ENCODE data around the gene CCDC92. TPM values are rescaled to one million over a fixed set of nuclear protein-coding genes. Genes with fewer than 3 reads are reported as not detected.
A peak's percentile ranks its signal among the peaks of the same experiment; 100 is the strongest.

Gene CCDC92
- total and polyA plus RNA-seq, 5 donors from 2014 or later, result 12.9 to 24.1 (median 19.5) TPM

- Histone ChIP-seq H3K27me3 (ENCODE audit: control insufficient read depth, insufficient read depth, low read length) (no peaks in the 10 kb centered on the region), H3K9me3 (ENCODE audit: control insufficient read depth in 2 of 2, low read length in 2 of 2) (peaks cover 0 to 6% of the 10 kb centered on the region in 2 experiments), H3K36me3 (ENCODE audit: control insufficient read depth, insufficient read depth, low read length) (peaks cover 23% of the 10 kb centered on the region), H3K27ac (ENCODE audit: insufficient read depth, low read length, poor library complexity, severe bottlenecking) (no peak overlapping the region), H3K4me1 (ENCODE audit: control insufficient read depth, insufficient read depth, low read length, poor library complexity, severe bottlenecking) (peaks cover 17% of the 10 kb centered on the region), H3K4me3 (ENCODE audit: low read depth, low read length) (no peak overlapping the region)
- Mint-ChIP-seq H3K4me3 (no peak overlapping the region), H3K27ac (no peak overlapping the region), H3K36me3 (peaks cover 47% of the 10 kb centered on the region), H3K4me1 (peaks cover 6 to 30% (median 15%) of the 10 kb centered on the region in 4 donors), H3K9me3 (peaks cover 0 to 9% (median 1%) of the 10 kb centered on the region in 7 donors), H3K27me3 (no peaks in the 10 kb centered on the region)
- ATAC-seq (ENCODE audit: low read depth in 2 of 2) (no peak), DNase-seq (no peak)
Observed at GRCh38 chr12:123941000-123941399, 31.6 kb downstream of the CCDC92 start.

DNA sequence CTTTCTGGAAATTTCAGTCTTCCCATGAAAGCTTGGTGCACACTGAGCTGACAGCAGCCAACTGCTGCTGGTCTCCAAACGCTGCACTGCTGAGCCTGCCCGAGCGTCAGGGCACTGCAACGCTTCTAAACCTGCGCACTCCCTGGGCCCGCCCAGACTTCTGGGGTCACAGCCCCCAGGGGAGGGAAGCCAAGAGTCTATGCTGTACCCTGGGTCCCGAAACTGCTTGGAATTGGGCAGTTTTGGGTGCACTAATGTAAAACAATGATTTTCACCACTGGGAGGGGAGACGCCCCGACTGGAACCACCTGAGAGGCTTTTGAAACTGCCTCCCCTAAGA lies 32.0 kb downstream of the CCDC92 start:
- H3K27me3 ChIP-seq (ENCODE audit: control insufficient read depth, insufficient read depth, low read length), result no peaks in the 10 kb centered on the region
- peak overlapping the region in 1 of 3 donors; percentile 9 for H3K27ac Mint-ChIP-seq
- H3K27ac ChIP-seq (ENCODE audit: insufficient read depth, low read length, poor library complexity, severe bottlenecking), result no peak overlapping the region
- peaks cover 0 to 9% (median 1%) of the 10 kb centered on the region in 7 donors for H3K9me3 Mint-ChIP-seq
- H3K4me3 Mint-ChIP-seq, result peak overlapping the region in 1 of 4 donors; percentile 49
- H3K36me3 Mint-ChIP-seq, result peaks cover 43% of the 10 kb centered on the region
- ATAC-seq (ENCODE audit: low read depth in 2 of 2) (no peak), DNase-seq (no peak)
- no peaks in the 10 kb centered on the region for H3K27me3 Mint-ChIP-seq
- H3K4me3 ChIP-seq (ENCODE audit: low read depth, low read length), result no peak overlapping the region
- H3K4me1 Mint-ChIP-seq, result peaks cover 6 to 30% (median 15%) of the 10 kb centered on the region in 4 donors
- peaks cover 0 to 6% of the 10 kb centered on the region in 2 experiments for H3K9me3 ChIP-seq (ENCODE audit: control insufficient read depth in 2 of 2, low read length in 2 of 2)
- peaks cover 17% of the 10 kb centered on the region for H3K4me1 ChIP-seq (ENCODE audit: control insufficient read depth, insufficient read depth, low read length, poor library complexity, severe bottlenecking)
- peaks cover 23% of the 10 kb centered on the region for H3K36me3 ChIP-seq (ENCODE audit: control insufficient read depth, insufficient read depth, low read length)

DNA sequence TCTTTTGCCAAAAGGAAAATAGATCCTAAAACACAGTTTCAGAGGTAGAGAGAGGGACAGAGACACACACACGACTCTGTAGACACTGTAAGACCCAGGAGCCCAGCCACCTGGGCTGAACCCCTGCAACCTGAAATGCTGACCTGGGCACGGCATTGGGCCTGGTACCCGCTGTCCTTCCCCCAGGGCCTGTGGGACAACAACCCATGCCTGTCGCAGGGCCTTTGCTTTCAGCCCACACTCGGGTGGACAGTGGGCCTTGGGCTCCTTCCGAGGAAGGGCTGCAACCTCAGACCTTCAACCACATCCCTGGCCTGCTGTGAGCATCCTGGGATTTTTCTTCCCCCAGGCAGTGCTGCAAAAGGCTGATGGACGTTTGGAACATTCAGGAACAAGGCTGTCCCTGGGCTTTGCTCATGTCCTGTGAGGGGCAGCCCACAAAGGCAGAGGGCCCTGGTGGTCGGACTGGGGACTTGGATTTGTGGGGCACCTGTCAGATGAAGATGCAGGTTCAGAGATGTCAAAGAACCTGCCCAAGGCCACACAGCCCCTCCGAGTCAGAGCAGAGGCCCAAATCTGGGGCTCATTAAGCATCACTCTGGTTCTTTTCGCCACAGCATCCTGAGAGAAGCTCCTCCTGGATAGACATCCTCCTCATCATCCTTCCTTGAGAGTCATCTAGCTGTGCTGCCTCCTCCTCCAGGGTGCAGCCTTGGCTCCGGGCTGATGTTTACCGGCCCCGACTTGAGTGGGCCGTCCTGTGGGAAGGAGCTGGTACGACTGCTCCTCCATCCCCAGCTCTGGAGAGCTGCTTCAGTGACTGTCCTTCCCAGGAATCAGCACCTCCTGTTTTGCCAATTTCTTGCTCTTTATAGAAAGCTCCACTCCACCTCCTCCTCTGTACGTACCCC lies 32.7 kb downstream of the CCDC92 start:
- H3K27ac ChIP-seq (ENCODE audit: insufficient read depth, low read length, poor library complexity, severe bottlenecking), result no peak overlapping the region
- H3K9me3 ChIP-seq (ENCODE audit: control insufficient read depth in 2 of 2, low read length in 2 of 2), result peaks cover 0 to 6% of the 10 kb centered on the region in 2 experiments
- H3K4me3 Mint-ChIP-seq, result peak overlapping the region in 1 of 4 donors; percentile 49
- H3K4me1 ChIP-seq (ENCODE audit: control insufficient read depth, insufficient read depth, low read length, poor library complexity, severe bottlenecking), result peaks cover 17% of the 10 kb centered on the region
- H3K27me3 ChIP-seq (ENCODE audit: control insufficient read depth, insufficient read depth, low read length), result no peaks in the 10 kb centered on the region
- no peaks in the 10 kb centered on the region for H3K27me3 Mint-ChIP-seq
- H3K36me3 Mint-ChIP-seq, result peaks cover 43% of the 10 kb centered on the region
- peaks cover 0 to 9% (median 1%) of the 10 kb centered on the region in 7 donors for H3K9me3 Mint-ChIP-seq
- DNase-seq (no peak), ATAC-seq (ENCODE audit: low read depth in 2 of 2) (no peak)
- peaks cover 6 to 30% (median 15%) of the 10 kb centered on the region in 4 donors for H3K4me1 Mint-ChIP-seq
- peak overlapping the region in 1 of 3 donors; percentile 14 for H3K27ac Mint-ChIP-seq
- H3K4me3 ChIP-seq (ENCODE audit: low read depth, low read length), result no peak overlapping the region
- H3K36me3 ChIP-seq (ENCODE audit: control insufficient read depth, insufficient read depth, low read length), result peaks cover 23% of the 10 kb centered on the region

GRCh38 chr12:123938679-123939480 lies 33.8 kb downstream of the CCDC92 start:
- DNase-seq (no peak), ATAC-seq (ENCODE audit: low read depth in 2 of 2) (no peak)
- Histone ChIP-seq H3K36me3 (ENCODE audit: control insufficient read depth, insufficient read depth, low read length) (peaks cover 23% of the 10 kb centered on the region), H3K9me3 (ENCODE audit: control insufficient read depth in 2 of 2, low read length in 2 of 2) (peaks cover 0 to 6% of the 10 kb centered on the region in 2 experiments), H3K27ac (ENCODE audit: insufficient read depth, low read length, poor library complexity, severe bottlenecking) (no peak overlapping the region), H3K27me3 (ENCODE audit: control insufficient read depth, insufficient read depth, low read length) (no peaks in the 10 kb centered on the region), H3K4me1 (ENCODE audit: control insufficient read depth, insufficient read depth, low read length, poor library complexity, severe bottlenecking) (peaks cover 17% of the 10 kb centered on the region), H3K4me3 (ENCODE audit: low read depth, low read length) (no peak overlapping the region)
- Mint-ChIP-seq H3K36me3 (peaks cover 38% of the 10 kb centered on the region), H3K4me3 (peak overlapping the region in 3 of 4 donors; percentile 3 to 64 (median 63)), H3K4me1 (peaks cover 6 to 30% (median 14%) of the 10 kb centered on the region in 4 donors), H3K27me3 (no peaks in the 10 kb centered on the region), H3K9me3 (peaks cover 0 to 9% (median 1%) of the 10 kb centered on the region in 7 donors), H3K27ac (peak overlapping the region; percentile 82 to 98 (median 84))

DNA sequence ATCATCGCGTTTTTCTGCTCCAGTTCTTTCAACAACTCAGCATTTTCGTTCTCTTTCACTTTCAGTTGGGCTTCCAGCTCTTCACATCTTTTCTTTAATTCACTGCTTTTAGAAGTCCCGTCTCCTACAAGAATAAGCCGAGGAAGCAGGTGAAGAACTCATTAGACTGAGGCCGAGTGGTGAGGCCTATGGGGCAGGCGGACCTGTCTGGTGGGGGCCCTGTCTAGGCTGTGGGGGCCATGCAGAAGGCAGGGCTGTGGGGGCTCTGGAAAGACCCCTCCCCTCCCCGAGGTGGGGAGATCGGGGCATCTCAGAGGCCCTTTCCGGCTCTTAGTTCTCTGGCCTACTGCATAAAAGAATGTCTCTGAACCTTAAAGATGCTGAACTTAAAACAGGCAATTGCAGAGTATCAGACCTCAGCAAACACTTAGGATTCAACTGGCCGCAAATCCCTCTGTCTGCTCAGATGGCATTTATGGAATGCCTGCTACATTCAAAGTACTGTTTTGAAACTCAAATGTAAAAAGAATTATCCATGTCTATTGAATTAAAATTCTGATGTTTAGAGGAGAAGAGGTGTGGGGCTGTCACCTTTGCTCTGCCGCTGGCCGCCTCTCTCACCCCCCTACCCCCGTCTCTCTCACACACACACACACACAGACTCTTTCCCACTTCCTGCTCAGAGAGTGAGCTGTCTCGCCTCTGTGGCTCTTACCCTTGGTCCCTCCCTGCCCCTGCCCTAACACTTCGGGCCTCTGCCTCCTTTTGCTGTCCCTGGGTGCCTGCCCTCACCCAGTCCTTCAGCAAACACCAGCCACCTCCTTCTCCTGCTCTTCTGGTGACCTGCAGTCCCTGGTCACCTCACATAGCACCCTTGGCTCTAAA lies 34.7 kb downstream of the CCDC92 start:
- peak; percentile 78 to 92 for ATAC-seq (ENCODE audit: low read depth in 2 of 2)
- Histone ChIP-seq H3K36me3 (ENCODE audit: control insufficient read depth, insufficient read depth, low read length) (peaks cover 17% of the 10 kb centered on the region), H3K27me3 (ENCODE audit: control insufficient read depth, insufficient read depth, low read length) (no peaks in the 10 kb centered on the region), H3K27ac (ENCODE audit: insufficient read depth, low read length, poor library complexity, severe bottlenecking) (peak overlapping the region; percentile 54), H3K9me3 (ENCODE audit: control insufficient read depth in 2 of 2, low read length in 2 of 2) (peaks cover 0 to 6% of the 10 kb centered on the region in 2 experiments), H3K4me1 (ENCODE audit: control insufficient read depth, insufficient read depth, low read length, poor library complexity, severe bottlenecking) (peaks cover 17% of the 10 kb centered on the region), H3K4me3 (ENCODE audit: low read depth, low read length) (peak overlapping the region; percentile 55)
- no peaks in the 10 kb centered on the region for H3K27me3 Mint-ChIP-seq
- H3K4me1 Mint-ChIP-seq, result peaks cover 6 to 30% (median 14%) of the 10 kb centered on the region in 4 donors
- peak overlapping the region; percentile 3 to 64 (median 64) for H3K4me3 Mint-ChIP-seq
- H3K36me3 Mint-ChIP-seq, result peaks cover 38% of the 10 kb centered on the region
- peaks cover 0 to 9% (median 1%) of the 10 kb centered on the region in 7 donors for H3K9me3 Mint-ChIP-seq
- DNase-seq, result peak in 2 of 3 donors; percentile 22 to 74
- H3K27ac Mint-ChIP-seq, result peak overlapping the region; percentile 82 to 98 (median 84)

GRCh38 chr12:123936956-123937706 lies 35.5 kb downstream of the CCDC92 start:
- Mint-ChIP-seq H3K9me3 (peaks cover 0 to 4% (median 0%) of the 10 kb centered on the region in 7 donors), H3K36me3 (peaks cover 30% of the 10 kb centered on the region), H3K4me3 (peak overlapping the region; percentile 3 to 64 (median 64)), H3K27ac (peak overlapping the region; percentile 82 to 98 (median 84)), H3K4me1 (peaks cover 6 to 35% (median 16%) of the 10 kb centered on the region in 4 donors), H3K27me3 (peaks cover 2% of the 10 kb centered on the region)
- ATAC-seq (ENCODE audit: low read depth in 2 of 2) (no peak), DNase-seq (no peak)
- Histone ChIP-seq H3K4me1 (ENCODE audit: control insufficient read depth, insufficient read depth, low read length, poor library complexity, severe bottlenecking) (peaks cover 17% of the 10 kb centered on the region), H3K9me3 (ENCODE audit: control insufficient read depth in 2 of 2, low read length in 2 of 2) (peaks cover 0 to 6% of the 10 kb centered on the region in 2 experiments), H3K27me3 (ENCODE audit: control insufficient read depth, insufficient read depth, low read length) (peaks cover 2% of the 10 kb centered on the region), H3K36me3 (ENCODE audit: control insufficient read depth, insufficient read depth, low read length) (peaks cover 12% of the 10 kb centered on the region), H3K4me3 (ENCODE audit: low read depth, low read length) (peak overlapping the region; percentile 55), H3K27ac (ENCODE audit: insufficient read depth, low read length, poor library complexity, severe bottlenecking) (no peak overlapping the region)

All from CD4-positive, CD25-positive, alpha-beta regulatory T cell (primary cell).